ENCODE measurements around the gene ACOT9. TPM values are rescaled to one million over a fixed set of nuclear protein-coding genes. Genes with fewer than 3 reads are reported as not detected.

The ACOT9 gene
- total and polyA plus RNA-seq, 9 donors: 23.0 to 43.3 (median 28.3) TPM

DNA sequence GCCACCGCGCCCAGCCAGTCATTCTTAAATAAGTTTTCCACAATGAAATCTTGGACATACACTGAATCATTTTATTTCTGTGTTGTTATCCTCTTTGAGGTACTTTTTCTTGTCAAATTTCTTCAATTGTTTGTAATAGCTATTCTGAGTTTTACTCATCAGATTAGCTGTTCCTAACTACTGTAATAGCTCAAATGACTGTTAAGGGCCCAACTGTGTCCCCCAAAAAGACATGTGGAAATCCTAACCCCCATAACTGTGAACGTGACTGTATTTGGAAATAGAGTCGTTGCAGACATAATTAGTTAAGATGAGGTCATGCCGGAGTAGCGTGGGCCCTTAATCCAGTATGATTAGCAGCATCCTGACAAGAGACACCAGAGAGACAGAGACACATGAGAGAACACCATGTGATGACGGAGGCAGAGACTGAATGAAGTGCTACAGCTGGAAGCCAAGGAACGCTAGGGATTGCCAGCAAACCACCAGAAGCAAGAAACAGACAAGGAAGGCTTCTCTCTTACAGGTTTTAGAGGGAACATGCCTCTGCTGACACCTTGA lies 22.9 kb downstream of the ACOT9 start:
- H3K4me3 ChIP-seq: no peak overlapping the region
- TF ChIP-seq, protein P1, sequence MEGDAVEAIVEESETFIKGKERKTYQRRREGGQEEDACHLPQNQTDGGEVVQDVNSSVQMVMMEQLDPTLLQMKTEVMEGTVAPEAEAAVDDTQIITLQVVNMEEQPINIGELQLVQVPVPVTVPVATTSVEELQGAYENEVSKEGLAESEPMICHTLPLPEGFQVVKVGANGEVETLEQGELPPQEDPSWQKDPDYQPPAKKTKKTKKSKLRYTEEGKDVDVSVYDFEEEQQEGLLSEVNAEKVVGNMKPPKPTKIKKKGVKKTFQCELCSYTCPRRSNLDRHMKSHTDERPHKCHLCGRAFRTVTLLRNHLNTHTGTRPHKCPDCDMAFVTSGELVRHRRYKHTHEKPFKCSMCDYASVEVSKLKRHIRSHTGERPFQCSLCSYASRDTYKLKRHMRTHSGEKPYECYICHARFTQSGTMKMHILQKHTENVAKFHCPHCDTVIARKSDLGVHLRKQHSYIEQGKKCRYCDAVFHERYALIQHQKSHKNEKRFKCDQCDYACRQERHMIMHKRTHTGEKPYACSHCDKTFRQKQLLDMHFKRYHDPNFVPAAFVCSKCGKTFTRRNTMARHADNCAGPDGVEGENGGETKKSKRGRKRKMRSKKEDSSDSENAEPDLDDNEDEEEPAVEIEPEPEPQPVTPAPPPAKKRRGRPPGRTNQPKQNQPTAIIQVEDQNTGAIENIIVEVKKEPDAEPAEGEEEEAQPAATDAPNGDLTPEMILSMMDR (IDR thresholded peaks at IDR 0.05): no peak
- TF ChIP-seq POLR2A (IDR thresholded peaks at IDR 0.05): no peak
- TF ChIP-seq EP300 (IDR thresholded peaks at IDR 0.05): no peak
- WGBS, 3 donors: 75 to 84% (median 81%) methylated on average over 8 of the region's 8 CpGs

DNA sequence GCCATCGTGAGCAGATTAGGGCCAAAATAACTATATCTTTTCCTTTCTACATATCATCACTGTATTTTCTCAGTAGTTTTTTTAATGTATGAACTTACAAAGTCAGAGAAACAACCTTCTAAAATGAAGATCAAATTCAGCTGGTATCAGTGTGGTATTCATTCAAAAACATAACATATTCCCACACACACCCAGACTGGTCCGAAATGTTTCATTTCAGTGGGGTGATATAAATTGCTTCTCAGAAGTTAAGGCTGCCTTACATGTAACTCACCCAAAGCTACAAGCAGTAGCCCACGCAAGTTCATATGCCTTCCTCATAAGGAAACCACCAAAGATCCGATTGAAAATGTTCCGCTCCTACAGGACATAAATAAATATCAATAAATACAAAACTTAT lies 37.8 kb downstream of the ACOT9 start:
- TF ChIP-seq, protein P1 (IDR thresholded peaks at IDR 0.05): no peak
- no peak for TF ChIP-seq POLR2A (IDR thresholded peaks at IDR 0.05)
- TF ChIP-seq EP300 (IDR thresholded peaks at IDR 0.05): no peak
- Histone ChIP-seq H3K9me3 (no peaks in the 10 kb centered on the region), H3K27ac (no peak overlapping the region), H3K4me1 (ENCODE audit: insufficient read depth) (no peaks in the 10 kb centered on the region), H3K27me3 (no peaks in the 10 kb centered on the region), H3K4me3 (no peak overlapping the region), H3K36me3 (no peaks in the 10 kb centered on the region)
- WGBS, 3 donors: 72 to 95% (median 81%) methylated on average over 5 of the region's 5 CpGs
- DNase-seq: no peak
- intact Hi-C loops (cut with DNase I): no loop called here

More for the DNA sequence above, 22.9 kb downstream of the ACOT9 start:
- no peak for DNase-seq
- Histone ChIP-seq H3K27me3 (no peaks in the 10 kb centered on the region), H3K4me1 (ENCODE audit: insufficient read depth) (no peaks in the 10 kb centered on the region), H3K27ac (no peak overlapping the region), H3K9me3 (no peaks in the 10 kb centered on the region), H3K36me3 (no peaks in the 10 kb centered on the region)
- intact Hi-C loops (cut with DNase I): no loop called here

DNA sequence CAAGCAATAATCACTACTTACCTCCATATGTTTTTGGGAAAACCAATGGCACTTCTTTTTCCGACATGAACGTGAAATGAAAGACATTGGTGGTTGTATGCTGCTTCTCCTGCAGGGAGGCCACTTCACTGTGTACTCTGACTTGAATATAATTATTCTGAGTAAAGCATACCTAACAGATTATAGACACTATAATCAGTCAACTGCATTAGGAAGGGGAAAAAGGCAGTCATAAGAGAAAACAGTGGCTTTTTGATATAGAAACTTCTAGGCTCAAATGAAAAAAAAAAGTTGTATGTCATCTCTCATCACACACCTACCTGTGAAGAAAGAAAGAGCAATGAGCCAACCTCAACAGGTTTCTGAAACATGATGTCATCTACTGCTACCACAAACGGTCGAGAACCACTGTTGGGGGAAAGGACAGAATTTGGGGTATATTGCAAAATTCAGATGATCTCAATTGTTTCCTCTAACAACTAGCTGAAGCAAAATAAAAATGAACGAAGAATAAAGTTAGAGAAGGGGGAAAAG lies 38.3 kb downstream of the ACOT9 start:
- H3K27me3 ChIP-seq: no peaks in the 10 kb centered on the region
- DNase-seq: no peak
- 80 to 87% (median 85%) methylated on average over 5 of the region's 5 CpGs for WGBS, 3 donors
- H3K36me3 ChIP-seq: no peaks in the 10 kb centered on the region
- TF ChIP-seq EP300 (IDR thresholded peaks at IDR 0.05): no peak
- TF ChIP-seq, protein P1 (IDR thresholded peaks at IDR 0.05): no peak
- no peak for TF ChIP-seq POLR2A (IDR thresholded peaks at IDR 0.05)
- no peaks in the 10 kb centered on the region for H3K9me3 ChIP-seq
- no peaks in the 10 kb centered on the region for H3K4me1 ChIP-seq (ENCODE audit: insufficient read depth)
- no peak overlapping the region for H3K27ac ChIP-seq
- no peak overlapping the region for H3K4me3 ChIP-seq
- intact Hi-C loops (cut with DNase I): no loop called here

DNA sequence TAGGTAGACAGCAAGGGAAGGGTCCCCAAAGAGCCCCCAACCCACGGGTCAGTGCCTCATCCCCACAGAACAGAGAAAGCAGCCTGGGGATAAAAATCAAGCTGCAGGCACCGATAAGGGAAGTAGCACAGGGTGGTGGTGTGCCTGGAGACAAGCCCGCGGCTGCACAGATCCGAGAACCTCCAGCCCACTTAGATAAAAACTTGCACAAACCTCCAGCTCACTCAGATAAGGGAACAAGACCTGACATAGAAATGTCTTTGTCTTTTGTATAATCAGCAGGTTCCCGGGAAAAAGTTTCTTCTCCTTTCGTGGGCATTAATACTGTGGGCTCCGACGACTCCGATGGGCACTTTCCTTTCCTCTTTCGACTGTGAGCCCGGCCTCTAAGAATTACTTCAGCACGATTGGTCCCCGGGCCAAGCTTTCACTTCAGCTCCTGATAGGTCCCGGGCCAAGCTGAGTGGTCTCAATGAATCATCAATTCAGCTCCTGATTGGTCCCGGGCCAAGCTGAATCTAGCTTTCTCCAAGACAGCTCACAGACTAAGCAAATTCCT lies 43.4 kb downstream of the ACOT9 start:
- intact Hi-C loops (cut with DNase I): loop anchor here in 3 of 4 donors (5.0 to 10.0 kb wide), 2 partner anchors 203 to 205 kb away; partner anchors contain the start of genes APOO (in 2 of the 3) and CXorf58 (in 2 of the 3)
- Histone ChIP-seq H3K36me3 (no peaks in the 10 kb centered on the region), H3K9me3 (no peaks in the 10 kb centered on the region), H3K4me1 (ENCODE audit: insufficient read depth) (no peaks in the 10 kb centered on the region), H3K27ac (no peak overlapping the region), H3K4me3 (no peak overlapping the region), H3K27me3 (no peaks in the 10 kb centered on the region)
- peak; percentile 42 to 53 (median 45) for DNase-seq
- 35 to 45% (median 43%) methylated on average over 16 of the region's 16 CpGs for WGBS, 3 donors
- TF ChIP-seq, protein P1 (IDR thresholded peaks at IDR 0.05): no peak
- TF ChIP-seq EP300 (IDR thresholded peaks at IDR 0.05) (no peak), POLR2A (IDR thresholded peaks at IDR 0.05) (no peak)

Measured in ovary (tissue), 9 donors.